Keratinocyte (primary cell): ENCODE data around the gene SEC14L1. TPM values are rescaled to one million over a fixed set of nuclear protein-coding genes. Genes with fewer than 3 reads are reported as not detected.

Source experiments
- DNase-seq: peaks from one replicate; pipeline ENCODE4 v3.0.0-alpha.2; 2011; ENCODE audit warnings: low read depth, missing footprints, low spot score
- FAIRE-seq: peaks from 2 replicates; lab custom pipeline; 2011; peaks lifted over from hg19 to GRCh38; lab: Jason Lieb, UNC
- H2AFZ ChIP-seq: 2 replicates; pipeline ENCODE4 v1.6.0; 2012; ENCODE audit warnings: low read length, control low read depth, inconsistent platforms; ENCODE audit not compliant: control insufficient read depth
- H3K27ac ChIP-seq: 2 replicates; pipeline ENCODE4 v1.5.1; 2011; ENCODE audit warnings: low read length; ENCODE audit not compliant: control insufficient read depth, insufficient read depth
- H3K27me3 ChIP-seq: 3 replicates; pipeline ENCODE4 v1.6.0; 2011; ENCODE audit warnings: low read length; ENCODE audit not compliant: control insufficient read depth, insufficient read depth; ENCODE audit errors: extremely low read depth
- H3K36me3 ChIP-seq, 2 experiments: 2 replicates in 1 of 2; 3 replicates in 1 of 2; pipeline ENCODE4 v1.5.1; 2011; ENCODE audit warnings: low read length in 2 of 2, mild to moderate bottlenecking in 1 of 2; ENCODE audit not compliant: control insufficient read depth in 2 of 2, insufficient read depth in 2 of 2; ENCODE audit errors: extremely low read depth in 1 of 2
- H3K4me1 ChIP-seq: 3 replicates; pipeline ENCODE4 v1.5.1; 2011; ENCODE audit warnings: low read length; ENCODE audit not compliant: control insufficient read depth, insufficient read depth; ENCODE audit errors: extremely low read depth
- H3K4me2 ChIP-seq: 3 replicates; pipeline ENCODE4 v1.6.0; 2011; ENCODE audit warnings: low read depth, low read length; ENCODE audit not compliant: control insufficient read depth, insufficient read depth; ENCODE audit errors: extremely low read depth
- H3K4me3 ChIP-seq, 3 experiments: fragments of 200-600 bp in 1 of 3; sonication (generic) in 1 of 3; 2 replicates in 2 of 3; 3 replicates in 1 of 3; pipeline ENCODE4 v1.5.1; 2011 to 2016; ENCODE audit warnings: low read length in 3 of 3, mild to moderate bottlenecking in 3 of 3, control low read depth in 2 of 3, inconsistent platforms in 1 of 3, low read depth in 1 of 3, mixed read lengths in 1 of 3, mixed run types in 1 of 3, moderate library complexity in 1 of 3; ENCODE audit not compliant: control insufficient read depth in 2 of 3, insufficient read depth in 2 of 3; ENCODE audit errors: extremely low read depth in 1 of 3
- H3K79me2 ChIP-seq: 2 replicates; pipeline ENCODE4 v1.6.0; 2012; ENCODE audit warnings: low read length; ENCODE audit not compliant: control insufficient read depth, insufficient read depth
- H3K9ac ChIP-seq: 3 replicates; pipeline ENCODE4 v1.6.0; 2011; ENCODE audit warnings: low read length; ENCODE audit not compliant: control insufficient read depth, insufficient read depth; ENCODE audit errors: extremely low read depth
- H3K9me1 ChIP-seq: 3 replicates; pipeline ENCODE4 v1.6.0; 2011; ENCODE audit warnings: low read length; ENCODE audit not compliant: control insufficient read depth, insufficient read depth; ENCODE audit errors: extremely low read depth
- H3K9me3 ChIP-seq: 2 replicates; pipeline ENCODE4 v1.5.1; 2012; ENCODE audit warnings: low read depth, low read length; ENCODE audit not compliant: control insufficient read depth
- H4K20me1 ChIP-seq: 3 replicates; pipeline ENCODE4 v1.6.0; 2011; ENCODE audit warnings: low read length; ENCODE audit not compliant: control insufficient read depth, insufficient read depth; ENCODE audit errors: extremely low read depth
- CTCF ChIP-seq, 3 experiments: IDR thresholded peaks in 1 of 3; conservative IDR thresholded peaks in 1 of 3; optimal IDR thresholded peaks in 1 of 3; 2 replicates in 2 of 3; 3 replicates in 1 of 3; pipeline versions ENCODE3 to v1.5.1; 2011; ENCODE audit warnings: low read length in 3 of 3, mild to moderate bottlenecking in 3 of 3, moderate library complexity in 2 of 3, control low read depth in 1 of 3, inconsistent platforms in 1 of 3; ENCODE audit not compliant: insufficient read depth in 2 of 3; ENCODE audit errors: extremely low read depth in 1 of 3
- EZH2 ChIP-seq: IDR thresholded peaks from one replicate; pipeline ENCODE4 v1.6.1; 2012; ENCODE audit warnings: inconsistent platforms, mild to moderate bottlenecking, low read length, moderate library complexity
- dilution Hi-C: fragments of 300-500 bp; cut with MboI; formaldehyde crosslinking; loops from one replicate; pipeline ENCODE4 v1.7.0; 2020; ENCODE audit warnings: low sequenced_read_pairs; ENCODE audit not compliant: extremely low pct_ligation_motif_present
- polyA plus RNA-seq, 5 experiments: library from polyadenylated mRNA; depleted of rRNA in 3 of 5; stranded (reverse) in 3 of 5; stranded (forward) in 1 of 5; unstranded in 1 of 5; fragments of >200 nt; gene quantifications; 1 replicate in 1 of 5; 2 replicates in 3 of 5; 3 replicates in 1 of 5; pipeline versions ENCODE4 v1.2.1 to v1.2.3, GENCODE V29; 2011 to 2012; ENCODE audit warnings: missing spikeins in 2 of 5, low read depth in 1 of 5, low replicate concordance in 1 of 5

Gene SEC14L1
- polyA plus RNA-seq, 1 donor (not counting 4 experiments of a cell fraction or from before 2014, with no cell fraction given) = 35.6 TPM

GRCh38 chr17:77200711-77201110, 59.9 kb downstream of the SEC14L1 start:
- Histone ChIP-seq H2AFZ (no peak overlapping the region), H3K79me2 (no peaks in the 10 kb centered on the region), H3K9me1 (peaks cover 2% of the 10 kb centered on the region), H3K4me1 (peaks cover 10% of the 10 kb centered on the region), H3K9me3 (no peaks in the 10 kb centered on the region), H3K4me3 (no peak overlapping the region), H4K20me1 (no peaks in the 10 kb centered on the region), H3K27ac (peak overlapping the region; percentile 34), H3K9ac (peak overlapping the region; percentile 22), H3K36me3 (peaks cover 23 to 42% of the 10 kb centered on the region in 2 experiments), H3K27me3 (no peaks in the 10 kb centered on the region), H3K4me2 (peak overlapping the region; percentile 35)
- dilution Hi-C loops = no loop called here
- FAIRE-seq = no peak
- peak; percentile 40 for DNase-seq
- no peak for TF ChIP-seq EZH2
- peak in 1 of 3 experiments; percentile 31 for TF ChIP-seq CTCF (optimal IDR thresholded peaks at IDR 0.05 in 1 of 3, IDR thresholded peaks at IDR 0.05 in 1 of 3, conservative IDR thresholded peaks at IDR 0.05 in 1 of 3; ENCODE audit: extremely low read depth in 1 of 3, insufficient read depth in 2 of 3, low read length in 3 of 3)

DNA sequence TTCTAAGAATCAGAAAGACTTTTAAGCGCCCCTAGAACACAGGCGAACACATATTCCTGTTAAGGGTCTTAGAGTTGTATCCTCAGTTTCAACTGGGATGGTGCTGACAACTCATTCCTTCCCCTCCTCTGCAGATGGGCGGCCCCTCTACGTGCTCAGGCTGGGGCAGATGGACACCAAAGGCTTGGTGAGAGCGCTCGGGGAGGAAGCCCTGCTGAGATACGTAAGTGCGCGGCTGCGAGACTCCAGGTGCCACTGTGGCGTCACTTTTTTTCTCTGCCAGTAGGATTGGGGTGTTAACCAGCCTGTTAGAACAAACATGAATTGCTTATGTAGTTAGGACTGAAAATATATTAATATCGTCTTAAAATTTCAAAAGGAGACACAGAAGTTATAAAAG, 62.7 kb downstream of the SEC14L1 start:
- Histone ChIP-seq H3K4me3 (no peak overlapping the region), H3K79me2 (no peaks in the 10 kb centered on the region), H3K9ac (no peak overlapping the region), H4K20me1 (no peaks in the 10 kb centered on the region), H3K4me2 (no peak overlapping the region), H2AFZ (no peak overlapping the region), H3K36me3 (peaks cover 23 to 26% of the 10 kb centered on the region in 2 experiments), H3K9me3 (no peaks in the 10 kb centered on the region), H3K4me1 (peaks cover 10% of the 10 kb centered on the region), H3K27ac (no peak overlapping the region), H3K27me3 (no peaks in the 10 kb centered on the region), H3K9me1 (no peaks in the 10 kb centered on the region)
- dilution Hi-C loops = no loop called here
- FAIRE-seq (no peak), DNase-seq (no peak)
- TF ChIP-seq CTCF (optimal IDR thresholded peaks at IDR 0.05 in 1 of 3, IDR thresholded peaks at IDR 0.05 in 1 of 3, conservative IDR thresholded peaks at IDR 0.05 in 1 of 3; ENCODE audit: extremely low read depth in 1 of 3, insufficient read depth in 2 of 3, low read length in 3 of 3) (no peak), EZH2 (no peak)
